DLD1 (cell line): ENCODE data around the gene FBXW9.
"Not testable (repeated sequence)": the region's sequence is repeated elsewhere in the genome, so short reads cannot be mapped to it uniquely, and the experiment has no call there.

Experiments used
- in situ Hi-C: cut with HindIII; loops from 2 replicates; pipeline ENCODE4 v1.10.0; 2017; ENCODE audit warnings: low sequenced_read_pairs

The FBXW9 gene

GRCh38 chr19:12696366-12697335 is at the start of gene FBXW9:
FBXW9 (minus strand) TSS chr19:12696631; CDS start chr19:12696581, 50 bp downstream.
- in situ Hi-C loops = no loop called here

- in situ Hi-C loops = no loop called here
These were observed 48.9 kb upstream of the FBXW9 start for GRCh38 chr19:12745166-12745897.

GRCh38 chr19:12737835-12738351 is 41.5 kb upstream of the FBXW9 start:
- in situ Hi-C loops = no loop called here

- in situ Hi-C loops = no loop called here
These were observed 40.8 kb upstream of the FBXW9 start, which contains the start of gene GET3 for GRCh38 chr19:12736995-12737834. GET3 (plus strand) TSS chr19:12737497; CDS start chr19:12737506, 9 bp downstream.

GRCh38 chr19:12733369-12734214 is 37.2 kb upstream of the FBXW9 start:
- in situ Hi-C loops = no loop called here

GRCh38 chr19:12731337-12731736 is 34.9 kb upstream of the FBXW9 start:
- in situ Hi-C loops = no loop called here

GRCh38 chr19:12730064-12730463 is 33.6 kb upstream of the FBXW9 start:
- in situ Hi-C loops = no loop called here

- in situ Hi-C loops = no loop called here
These were observed 31.5 kb upstream of the FBXW9 start for GRCh38 chr19:12727745-12728433.

- in situ Hi-C loops = no loop called here
These were observed 30.5 kb upstream of the FBXW9 start for GRCh38 chr19:12726988-12727316.

GRCh38 chr19:12725612-12726011 is 29.2 kb upstream of the FBXW9 start:
- in situ Hi-C loops = not testable (repeated sequence)

- in situ Hi-C loops = no loop called here
These were observed 27.4 kb upstream of the FBXW9 start, which contains the start of gene TNPO2 for GRCh38 chr19:12723641-12724426. TNPO2 (minus strand) TSS chr19:12723932; CDS start chr19:12720977, 2,955 bp downstream.

- in situ Hi-C loops = no loop called here
These were observed 26.9 kb upstream of the FBXW9 start for GRCh38 chr19:12723381-12723640.

- in situ Hi-C loops = no loop called here
These were observed 26.3 kb upstream of the FBXW9 start for GRCh38 chr19:12722566-12723380.

GRCh38 chr19:12721656-12722565 is 25.5 kb upstream of the FBXW9 start:
- in situ Hi-C loops = no loop called here

GRCh38 chr19:12720851-12721655 is 24.6 kb upstream of the FBXW9 start:
- in situ Hi-C loops = no loop called here

GRCh38 chr19:12720296-12720695 is 23.9 kb upstream of the FBXW9 start:
- in situ Hi-C loops = no loop called here
